ENCODE measurements around the gene CCDC187. TPM values are rescaled to one million over a fixed set of nuclear protein-coding genes. Genes with fewer than 3 reads are reported as not detected.

The CCDC187 gene
- total RNA-seq, 4 donors from 2014 or later = 0.20 TPM; not detected in 3

GRCh38 chr9:136202454-136203407 is 101.2 kb downstream of the CCDC187 start:
- H3K4me3 ChIP-seq = no peak overlapping the region
- DNase-seq (ENCODE audit: low spot score in 2 of 2) = no peak
- no peaks in the 10 kb centered on the region for H3K9me3 ChIP-seq
- H3K4me1 ChIP-seq = peaks cover 0 to 35% (median 0%) of the 10 kb centered on the region in 4 donors
- H3K27ac ChIP-seq = no peak overlapping the region
- no peak for TF ChIP-seq EP300 (IDR thresholded peaks at IDR 0.05)
- TF ChIP-seq, protein P1, sequence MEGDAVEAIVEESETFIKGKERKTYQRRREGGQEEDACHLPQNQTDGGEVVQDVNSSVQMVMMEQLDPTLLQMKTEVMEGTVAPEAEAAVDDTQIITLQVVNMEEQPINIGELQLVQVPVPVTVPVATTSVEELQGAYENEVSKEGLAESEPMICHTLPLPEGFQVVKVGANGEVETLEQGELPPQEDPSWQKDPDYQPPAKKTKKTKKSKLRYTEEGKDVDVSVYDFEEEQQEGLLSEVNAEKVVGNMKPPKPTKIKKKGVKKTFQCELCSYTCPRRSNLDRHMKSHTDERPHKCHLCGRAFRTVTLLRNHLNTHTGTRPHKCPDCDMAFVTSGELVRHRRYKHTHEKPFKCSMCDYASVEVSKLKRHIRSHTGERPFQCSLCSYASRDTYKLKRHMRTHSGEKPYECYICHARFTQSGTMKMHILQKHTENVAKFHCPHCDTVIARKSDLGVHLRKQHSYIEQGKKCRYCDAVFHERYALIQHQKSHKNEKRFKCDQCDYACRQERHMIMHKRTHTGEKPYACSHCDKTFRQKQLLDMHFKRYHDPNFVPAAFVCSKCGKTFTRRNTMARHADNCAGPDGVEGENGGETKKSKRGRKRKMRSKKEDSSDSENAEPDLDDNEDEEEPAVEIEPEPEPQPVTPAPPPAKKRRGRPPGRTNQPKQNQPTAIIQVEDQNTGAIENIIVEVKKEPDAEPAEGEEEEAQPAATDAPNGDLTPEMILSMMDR (IDR thresholded peaks at IDR 0.05) = no peak
- TF ChIP-seq POLR2A (IDR thresholded peaks at IDR 0.05) = no peak
- H3K36me3 ChIP-seq = peaks cover 0 to 19% (median 0%) of the 10 kb centered on the region in 3 donors
- peaks cover 0 to 78% of the 10 kb centered on the region in 2 donors for H3K27me3 ChIP-seq
- WGBS, 2 donors = 8 to 23% methylated on average over 26 to 87 of the region's 99 CpGs

DNA sequence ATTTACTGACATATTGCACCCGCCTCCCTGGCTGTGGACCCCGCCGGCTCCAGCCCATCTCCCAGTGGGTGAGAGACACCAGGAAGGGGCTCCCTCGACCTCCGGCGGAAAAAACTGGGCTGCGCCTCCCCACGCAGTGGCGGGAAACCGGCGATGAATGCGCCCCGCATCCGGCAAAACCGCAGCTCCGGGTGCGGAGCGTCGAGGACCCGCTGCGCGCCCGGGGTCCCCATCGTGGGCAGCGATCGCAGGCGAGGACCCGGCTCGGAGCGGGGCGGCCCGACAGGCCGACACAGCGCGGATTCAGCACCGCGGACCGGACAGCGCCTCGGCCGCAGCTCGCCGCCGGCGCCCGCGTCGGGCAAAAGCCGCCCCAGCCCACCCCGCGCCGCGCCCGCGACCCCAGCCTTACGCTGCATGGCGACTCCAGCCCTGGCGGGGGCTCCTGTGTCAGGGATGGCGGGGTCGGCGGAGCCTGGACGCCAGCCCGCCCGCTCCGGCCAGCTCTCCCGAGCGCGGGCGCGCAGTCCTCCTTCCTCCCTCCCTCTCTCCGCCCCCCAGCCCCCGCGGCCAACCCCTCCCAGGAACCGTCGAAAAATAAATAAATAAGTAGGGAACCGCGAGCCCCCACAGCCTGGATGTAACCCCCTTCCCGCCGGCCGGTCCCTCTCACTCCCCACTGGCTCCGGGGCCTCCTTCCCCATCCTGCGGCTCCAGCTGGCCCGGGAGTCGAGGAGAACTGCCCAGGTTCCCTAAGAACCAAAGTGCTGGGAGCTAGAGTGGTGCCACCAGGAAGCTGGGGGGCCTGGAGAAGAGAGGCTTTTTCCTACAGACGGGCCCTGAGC is 102.1 kb downstream of the CCDC187 start:
- Histone ChIP-seq H3K27me3 (peaks cover 0 to 87% of the 10 kb centered on the region in 2 donors), H3K4me1 (peaks cover 0 to 35% (median 0%) of the 10 kb centered on the region in 4 donors), H3K4me3 (no peak overlapping the region), H3K36me3 (peaks cover 0 to 11% (median 0%) of the 10 kb centered on the region in 3 donors), H3K27ac (no peak overlapping the region), H3K9me3 (no peaks in the 10 kb centered on the region)
- TF ChIP-seq EP300 (IDR thresholded peaks at IDR 0.05) (no peak), POLR2A (IDR thresholded peaks at IDR 0.05) (no peak)
- TF ChIP-seq, protein P1 (IDR thresholded peaks at IDR 0.05) = no peak
- 6 to 9% methylated on average over 18 to 63 of the region's 85 CpGs for WGBS, 2 donors
- no peak for DNase-seq (ENCODE audit: low spot score in 2 of 2)

DNA sequence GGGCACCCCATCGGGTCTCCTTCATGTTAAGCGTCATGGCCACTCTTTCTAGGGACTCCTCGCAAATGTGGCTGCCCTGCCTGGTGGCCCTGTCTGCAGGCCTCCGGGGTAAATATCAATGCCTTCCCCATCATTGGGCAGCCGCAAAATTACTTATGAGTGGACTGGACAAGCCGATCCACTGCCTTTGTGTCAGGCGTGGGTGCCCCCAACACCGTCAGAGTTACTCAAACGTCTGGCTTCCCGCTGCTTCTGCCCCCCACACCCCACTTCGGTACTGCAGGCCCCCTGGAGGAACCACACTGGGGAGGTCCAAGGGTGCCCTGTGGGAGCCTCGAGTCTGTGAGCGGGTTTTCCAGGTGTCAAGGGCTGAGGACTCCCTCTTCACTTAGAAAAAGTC is 102.7 kb downstream of the CCDC187 start:
- TF ChIP-seq POLR2A (IDR thresholded peaks at IDR 0.05) (no peak), EP300 (IDR thresholded peaks at IDR 0.05) (no peak)
- TF ChIP-seq, protein P1 (IDR thresholded peaks at IDR 0.05) = no peak
- Histone ChIP-seq H3K4me3 (no peak overlapping the region), H3K9me3 (no peaks in the 10 kb centered on the region), H3K4me1 (peaks cover 0 to 35% (median 0%) of the 10 kb centered on the region in 4 donors), H3K27ac (no peak overlapping the region), H3K27me3 (peaks cover 0 to 94% of the 10 kb centered on the region in 2 donors), H3K36me3 (peaks cover 0 to 6% (median 0%) of the 10 kb centered on the region in 3 donors)
- no peak for DNase-seq (ENCODE audit: low spot score in 2 of 2)
- 43 to 47% methylated on average over 13 of the region's 13 CpGs for WGBS, 2 donors

DNA sequence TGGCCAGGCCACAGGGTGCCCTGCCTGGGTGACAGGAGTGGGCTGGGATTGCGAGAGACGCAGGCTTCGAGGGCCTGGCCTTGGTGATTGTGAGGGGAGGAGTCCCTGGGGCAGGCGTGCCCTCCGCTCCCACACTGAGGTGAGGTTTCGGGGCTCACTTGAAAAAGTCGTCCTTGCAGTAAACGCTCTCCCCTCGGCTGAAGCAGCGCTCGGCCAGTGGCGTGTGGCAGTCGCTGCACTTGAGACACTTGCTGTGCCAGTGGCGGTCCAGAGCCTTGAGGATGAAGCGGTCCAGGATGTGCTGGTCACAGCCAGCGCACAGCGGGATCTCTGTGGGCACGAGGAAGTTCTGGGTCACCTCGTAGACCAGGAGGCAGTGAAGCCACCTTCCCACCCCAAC is 103.5 kb downstream of the CCDC187 start:
- H3K27ac ChIP-seq = no peak overlapping the region
- WGBS, 2 donors = 42 to 49% methylated on average over 15 to 17 of the region's 19 CpGs
- H3K27me3 ChIP-seq = peaks cover 0 to 95% of the 10 kb centered on the region in 2 donors
- no peak for TF ChIP-seq EP300 (IDR thresholded peaks at IDR 0.05)
- TF ChIP-seq POLR2A (IDR thresholded peaks at IDR 0.05) = no peak
- TF ChIP-seq, protein P1 (IDR thresholded peaks at IDR 0.05) = no peak
- no peak overlapping the region for H3K4me3 ChIP-seq
- peaks cover 0 to under 1% (median 0%) of the 10 kb centered on the region in 3 donors for H3K36me3 ChIP-seq
- H3K9me3 ChIP-seq = no peaks in the 10 kb centered on the region
- DNase-seq (ENCODE audit: low spot score in 2 of 2) = no peak
- peaks cover 0 to 35% (median 0%) of the 10 kb centered on the region in 4 donors for H3K4me1 ChIP-seq

Other genes starting within 250 kb of the CCDC187 start
- gene NACC2, start 208.8 kb downstream of the CCDC187 start, total RNA-seq = 10 to 100 TPM; 45.6 to 55.7 (median 49.8) TPM
- 10 to 100 TPM; 24.3 to 47.7 (median 26.6) TPM for gene TMEM250, start 185.2 kb downstream of the CCDC187 start, total RNA-seq
- gene LHX3, start 99.0 kb downstream of the CCDC187 start, total RNA-seq = not detected
- 10 to 100 TPM; 10.2 to 16.8 (median 11.8) TPM for gene QSOX2, start 58.3 kb downstream of the CCDC187 start, total RNA-seq
- gene GPSM1, start 23.4 kb upstream of the CCDC187 start, total RNA-seq = 10 to 100 TPM; 28.8 to 95.1 (median 38.1) TPM
- gene DNLZ, start 59.6 kb upstream of the CCDC187 start, total RNA-seq = 10 to 100 TPM; 49.4 to 79.5 (median 70.8) TPM
- 10 to 100 TPM in 1 of 4 donors, 1 to 10 TPM in 3; 3.1 to 19.8 (median 3.1) TPM for gene CARD9, start 69.6 kb upstream of the CCDC187 start, total RNA-seq
- 10 to 100 TPM in 1 of 4 donors, 1 to 10 TPM in 3; 7.0 to 21.0 (median 9.5) TPM for gene SNAPC4, start 96.1 kb upstream of the CCDC187 start, total RNA-seq
- 100 to 1,000 TPM in 1 of 4 donors, 10 to 100 TPM in 3; 52.6 to 101 (median 70.9) TPM for gene ENTR1, start 106.5 kb upstream of the CCDC187 start, total RNA-seq
- 10 to 100 TPM; 35.6 to 42.0 (median 39.3) TPM for gene PMPCA, start 106.6 kb upstream of the CCDC187 start, total RNA-seq
- 10 to 100 TPM; 15.1 to 23.1 (median 18.6) TPM for gene INPP5E, start 135.8 kb upstream of the CCDC187 start, total RNA-seq
- 10 to 100 TPM; 45.8 to 67.5 (median 47.9) TPM for gene SEC16A, start 178.9 kb upstream of the CCDC187 start, total RNA-seq
- gene NOTCH1, start 242.0 kb upstream of the CCDC187 start, total RNA-seq = 10 to 100 TPM; 29.3 to 65.4 (median 41.5) TPM

Data from tibial nerve (tissue), 4 donors.